ENCODE results near the gene PERM1. TPM values are rescaled to one million over a fixed set of nuclear protein-coding genes. Genes with fewer than 3 reads are reported as not detected.
A peak's percentile ranks its signal among the peaks of the same experiment; 100 is the strongest.

PERM1 gene
- total and polyA plus RNA-seq, 2 of the 13 experiments (the other 11 are each of a cell fraction or from before 2014, with no cell fraction given): 0.04 to 0.29 TPM

GRCh38 chr1:1004780-1005697 is 23.1 kb upstream of the PERM1 start (continued):
- TF ChIP-seq SKIL (CRISPR knock-in tag; IDR thresholded peaks at IDR 0.05; ENCODE audit: borderline replicate concordance) (peak; percentile 66; the same call in 1 of the 2 replicates), MIER2 (CRISPR knock-in tag; IDR thresholded peaks at IDR 0.05) (peak; percentile 15; the same call in 1 of the 2 replicates), ZKSCAN8 (CRISPR knock-in tag; IDR thresholded peaks at IDR 0.05; ENCODE audit: borderline replicate concordance) (0 out of 2 replicates have a peak, but pooled peaks have one; percentile 67), RERE (CRISPR knock-in tag; IDR thresholded peaks at IDR 0.05; ENCODE audit: low read depth) (no peak), ZNF879 (CRISPR knock-in tag; IDR thresholded peaks at IDR 0.05) (0 out of 2 replicates have a peak, but pooled peaks have one; percentile 33), ZBTB7B (CRISPR knock-in tag; IDR thresholded peaks at IDR 0.05) (peak; percentile 78), MLLT10 (CRISPR knock-in tag; IDR thresholded peaks at IDR 0.05) (no peak), CREM (IDR thresholded peaks at IDR 0.05) (no peak), CREM (CRISPR knock-in tag; IDR thresholded peaks at IDR 0.05) (no peak), FOXP4 (CRISPR knock-in tag; IDR thresholded peaks at IDR 0.05) (no peak), ZNF646 (CRISPR knock-in tag; IDR thresholded peaks at IDR 0.05) (no peak)
